ENCODE results near the gene SMG6.
A peak's percentile ranks its signal among the peaks of the same experiment; 100 is the strongest.
"Not testable (repeated sequence)": the region's sequence is repeated elsewhere in the genome, so short reads cannot be mapped to it uniquely, and the experiment has no call there.

Gene SMG6

DNA sequence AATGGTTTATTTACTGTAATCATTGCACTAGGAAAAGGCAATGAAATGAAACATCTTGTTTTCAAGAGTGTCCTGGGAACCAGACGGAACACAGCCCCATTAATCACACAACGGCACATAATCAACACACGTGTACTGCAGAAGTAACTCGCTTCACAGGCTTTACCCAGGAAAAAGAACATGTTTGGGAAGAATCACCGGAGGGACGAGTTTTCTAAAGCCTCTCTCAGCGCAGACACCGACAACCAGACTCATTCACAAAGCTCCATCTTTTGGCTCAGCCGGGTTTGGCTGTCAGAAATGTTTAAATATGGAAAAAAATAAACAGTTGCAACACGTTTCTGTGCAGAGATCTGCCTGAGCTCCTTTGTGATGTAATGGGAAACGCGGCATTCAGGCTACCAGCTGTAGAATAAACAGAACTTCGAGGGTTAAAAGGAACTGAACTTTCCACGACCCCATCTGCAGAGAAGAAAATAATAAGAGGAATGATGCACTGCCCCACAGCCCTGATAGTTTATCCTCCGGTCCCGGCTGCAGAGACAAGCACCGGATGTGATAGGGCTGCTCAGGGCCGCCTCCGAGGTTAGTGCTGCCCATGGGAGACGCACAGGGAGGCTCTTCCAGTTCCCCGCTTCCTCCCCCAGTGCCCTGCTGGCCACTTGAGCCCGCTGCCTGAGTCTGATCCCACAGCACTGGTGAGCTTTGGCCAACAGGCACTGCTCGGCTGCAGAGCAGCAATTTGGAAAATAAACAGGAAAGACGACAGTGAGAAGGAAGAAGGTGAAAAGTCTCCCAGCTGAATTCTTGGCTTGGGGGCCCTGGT is 128.9 kb downstream of the SMG6 start:
- peak; percentile 79 for DNase-seq

DNA sequence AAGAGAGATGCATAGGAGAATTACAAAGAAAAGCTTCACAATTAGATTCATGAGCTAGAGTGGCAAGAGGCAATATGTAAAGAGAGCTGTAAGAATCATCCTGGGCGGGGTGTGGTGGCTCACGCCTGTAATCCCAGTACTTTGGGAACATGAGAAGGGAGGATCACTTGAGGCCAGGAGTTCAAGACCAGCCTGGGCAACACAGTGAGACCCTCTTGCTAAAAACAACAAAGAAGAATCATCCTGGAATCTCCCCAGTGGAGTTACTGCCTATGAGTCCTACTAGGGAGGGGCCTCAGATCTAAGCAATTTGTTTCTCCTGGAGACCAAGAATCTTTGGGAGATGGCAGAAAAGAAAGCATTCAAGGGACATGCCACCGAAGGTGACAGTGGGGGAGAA is 129.6 kb downstream of the SMG6 start:
- no peak for DNase-seq

DNA sequence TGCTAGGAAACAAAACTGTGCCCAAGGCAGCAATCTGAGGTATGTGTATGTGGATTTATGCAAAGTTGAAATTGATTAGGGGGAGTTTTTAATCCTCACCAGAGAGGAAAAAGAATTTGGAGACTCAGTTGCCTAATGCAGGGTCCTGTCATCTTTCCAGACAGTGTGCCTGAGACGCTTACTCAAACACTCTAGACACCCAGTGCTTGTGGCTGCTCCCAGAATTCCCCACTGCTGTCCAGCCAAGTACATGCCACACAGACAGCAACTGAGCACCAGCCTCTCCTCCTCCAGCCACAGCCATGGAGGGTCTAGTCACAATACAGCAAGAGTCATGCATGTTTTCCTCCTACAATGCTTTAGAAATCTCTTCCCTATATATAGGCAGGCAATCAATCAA is 130.6 kb downstream of the SMG6 start:
- DNase-seq, result no peak

DNA sequence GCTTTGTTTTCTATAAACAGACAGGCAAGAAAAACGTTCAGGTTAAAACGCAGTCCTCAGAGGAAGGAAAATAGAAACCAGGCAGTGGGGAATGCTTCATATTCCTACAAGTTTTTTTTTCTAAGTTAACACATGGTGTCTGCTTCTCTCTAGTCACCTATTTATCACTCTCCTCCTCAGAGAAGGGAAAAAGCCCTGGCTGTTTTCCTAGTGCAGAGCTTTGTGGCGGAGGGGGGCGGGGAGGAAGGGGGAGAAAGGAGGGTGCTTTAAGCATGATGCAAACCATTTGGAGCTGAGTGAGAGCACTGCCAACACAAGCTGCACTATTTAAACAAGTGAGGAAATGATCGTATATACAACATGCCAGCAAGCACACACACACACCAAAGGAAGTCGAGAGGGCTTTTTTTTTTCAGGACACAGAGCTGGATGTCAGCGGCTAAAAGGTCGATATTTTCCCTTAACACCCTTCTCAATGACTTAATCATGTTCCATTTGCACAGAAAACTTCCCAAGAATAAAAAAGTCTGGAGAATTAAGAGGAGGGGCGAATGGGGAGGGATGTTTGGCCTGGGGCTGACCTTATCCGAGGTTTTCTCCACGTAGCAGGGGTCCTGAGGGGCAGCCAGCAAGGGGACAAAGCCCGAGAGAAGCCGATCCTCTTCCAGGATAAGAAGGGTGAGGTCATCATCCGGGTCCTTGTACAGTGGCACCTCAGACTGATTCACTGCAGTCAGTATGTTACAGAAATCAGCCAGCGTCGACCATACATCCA is 131.3 kb downstream of the SMG6 start:
- peak; percentile 88 for DNase-seq

DNA sequence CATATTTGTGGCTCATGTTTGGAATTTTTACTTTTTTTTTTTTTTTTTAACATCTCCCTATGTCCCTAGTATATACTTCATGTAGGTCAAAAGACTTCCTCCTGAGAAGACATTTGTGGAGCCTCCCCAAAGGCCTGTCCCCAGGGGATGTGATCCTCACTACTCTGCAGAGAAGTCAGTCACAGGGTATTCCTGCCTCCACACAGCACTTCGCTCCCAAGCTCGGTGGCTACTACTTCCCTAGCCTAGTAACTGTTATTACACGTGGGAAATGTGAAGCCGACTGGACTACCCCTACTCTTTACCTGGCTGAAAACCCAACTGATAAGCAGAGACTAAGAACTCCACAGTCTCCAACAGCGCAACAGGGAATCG is 131.9 kb downstream of the SMG6 start:
- no peak for DNase-seq

DNA sequence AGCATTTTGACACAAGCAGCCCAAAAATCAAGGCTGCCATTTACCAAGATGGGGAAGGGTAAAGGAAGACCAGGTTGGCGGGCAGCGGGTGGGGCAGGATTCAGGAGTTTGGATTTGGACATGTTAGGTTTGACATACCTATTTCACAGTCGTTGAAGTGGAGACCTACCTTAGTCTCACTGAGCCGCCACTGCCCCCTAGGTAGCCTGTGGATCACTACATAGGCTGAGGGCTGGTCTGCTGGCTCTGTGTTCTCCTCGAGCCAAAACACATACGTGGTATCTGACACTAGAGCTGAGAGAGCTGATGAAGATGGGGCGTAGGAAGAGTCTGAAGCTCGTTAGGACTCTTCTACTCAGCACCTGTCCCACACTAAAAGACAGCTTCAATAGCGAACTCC is 133.6 kb downstream of the SMG6 start:
- DNase-seq, result no peak

DNA sequence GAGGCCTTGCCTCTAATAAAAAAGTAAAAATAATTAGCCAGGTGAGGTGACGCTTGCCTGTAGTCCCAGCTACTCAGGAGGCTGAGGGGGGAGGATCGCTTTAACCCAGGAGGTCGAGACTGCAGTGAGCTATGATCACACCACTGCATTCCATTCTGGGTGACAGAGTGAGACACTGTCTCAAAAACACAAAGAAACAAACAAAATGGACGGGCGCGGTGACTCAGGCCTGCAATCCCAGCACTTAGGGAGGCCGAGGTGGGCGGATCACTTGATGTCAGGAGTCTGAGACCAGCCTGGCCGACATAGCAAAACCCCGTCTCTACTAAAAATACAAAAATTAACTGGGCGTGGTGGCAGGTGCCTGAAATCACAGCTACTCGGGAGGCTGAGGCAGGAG is 137.9 kb downstream of the SMG6 start:
- not testable (repeated sequence) for DNase-seq

DNA sequence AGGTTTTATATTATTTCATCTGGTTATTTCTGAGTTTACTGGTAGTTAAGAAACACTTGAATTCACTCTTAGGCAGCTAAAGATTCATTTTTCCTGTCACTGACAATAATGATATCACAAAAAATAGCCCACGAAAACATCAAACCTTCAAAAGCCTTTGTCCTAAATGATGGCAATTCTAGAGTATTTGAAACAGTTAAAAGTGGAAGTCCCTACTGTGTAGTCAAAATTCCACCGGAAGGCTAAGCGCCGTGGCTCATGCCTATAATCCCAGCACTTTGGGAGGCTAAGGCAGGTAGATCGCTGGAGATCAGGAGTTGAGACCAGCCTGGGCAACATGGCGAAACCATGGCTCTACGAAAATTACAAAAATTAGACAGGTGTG is 145.2 kb downstream of the SMG6 start:
- DNase-seq, result no peak

DNA sequence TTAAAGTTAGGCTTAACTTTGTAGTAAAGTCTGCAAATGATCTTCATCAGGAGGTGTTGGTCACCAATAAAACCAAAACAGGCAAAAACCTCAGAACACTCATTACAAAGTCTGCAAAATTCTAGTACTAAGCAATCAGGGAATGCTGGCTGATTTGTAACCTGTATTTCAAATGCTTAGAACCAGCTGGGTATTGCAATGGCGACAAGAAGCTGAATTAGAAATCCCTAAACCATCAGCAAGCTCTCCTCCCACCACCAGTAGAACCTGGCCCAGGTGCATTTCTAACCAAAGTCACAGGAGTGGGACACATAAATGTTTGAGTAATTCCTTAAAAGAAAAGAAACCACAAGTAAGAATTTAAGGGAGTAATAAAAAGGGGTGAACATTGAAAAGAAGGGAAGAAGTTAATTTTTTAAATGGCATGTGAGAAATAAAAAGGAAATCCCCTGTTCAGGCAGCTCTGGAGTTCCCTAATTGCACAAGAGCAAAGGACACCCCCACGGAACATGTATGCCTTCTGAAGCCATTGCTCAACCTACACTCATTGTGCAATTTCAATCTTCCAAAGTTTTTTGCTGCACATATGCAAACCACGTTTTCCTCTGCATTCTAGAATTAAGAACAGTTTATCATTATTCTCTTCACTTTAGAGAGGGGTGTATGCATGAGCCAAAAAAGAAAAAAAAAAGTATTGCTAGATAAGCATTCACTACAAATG is 145.8 kb downstream of the SMG6 start:
- DNase-seq, result no peak

DNA sequence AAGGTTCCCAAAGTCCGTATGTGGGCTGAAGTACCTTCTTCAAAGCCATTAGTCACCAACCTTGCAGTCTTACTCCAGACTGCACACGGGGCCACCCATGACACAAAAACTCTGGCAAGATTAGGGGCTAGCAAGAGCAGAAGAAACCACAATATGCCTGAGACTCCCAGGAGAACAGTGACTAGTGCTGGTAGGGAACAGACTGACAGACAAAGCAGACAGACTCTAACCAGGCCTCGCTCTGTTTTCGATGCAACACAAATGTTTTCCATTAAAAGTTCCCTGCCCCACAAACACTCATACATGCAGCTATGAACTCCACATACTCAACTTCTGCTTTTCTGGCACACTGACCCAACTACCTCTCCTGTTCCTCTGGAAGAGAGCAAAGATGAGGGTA is 146.5 kb downstream of the SMG6 start:
- DNase-seq, result no peak

DNA sequence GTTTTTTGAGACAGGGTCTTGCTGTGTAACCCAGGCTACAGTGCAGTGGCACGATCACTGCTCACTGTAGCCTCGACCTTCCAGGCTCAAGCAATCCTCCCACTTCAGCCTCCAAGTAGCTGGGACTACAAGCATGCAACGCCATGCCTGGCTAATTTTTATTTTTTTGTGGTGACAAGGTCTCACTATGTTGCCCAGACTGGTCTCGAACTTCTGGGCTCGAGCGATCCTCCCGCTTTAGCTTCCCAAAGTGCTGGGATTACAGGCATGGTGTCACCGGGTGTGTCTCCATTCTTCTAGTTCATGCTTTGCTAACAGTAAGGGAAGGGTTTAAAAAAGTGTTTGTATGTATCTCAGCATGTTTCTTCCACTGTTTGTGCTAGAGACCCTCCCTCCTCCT is 146.9 kb downstream of the SMG6 start:
- no peak for DNase-seq

DNA sequence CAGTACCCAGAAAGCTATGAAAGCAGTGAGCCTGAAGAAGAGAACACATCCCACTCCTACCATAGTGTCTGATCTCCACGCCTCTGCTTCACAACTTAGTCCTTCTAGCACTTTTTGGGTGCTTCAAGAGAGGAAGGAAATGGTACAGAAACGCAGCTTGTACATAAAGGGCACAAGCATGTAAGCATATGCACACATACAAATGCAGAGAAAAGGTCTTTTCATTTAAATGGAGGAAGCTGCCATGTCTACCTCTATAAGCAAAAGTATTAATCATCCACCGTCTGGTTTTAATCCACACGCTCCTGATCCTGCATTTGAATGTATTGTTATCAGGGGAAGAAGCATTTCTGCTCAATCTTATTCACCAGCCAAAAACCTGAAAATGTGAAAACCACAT is 148.0 kb downstream of the SMG6 start:
- DNase-seq, result no peak

DNA sequence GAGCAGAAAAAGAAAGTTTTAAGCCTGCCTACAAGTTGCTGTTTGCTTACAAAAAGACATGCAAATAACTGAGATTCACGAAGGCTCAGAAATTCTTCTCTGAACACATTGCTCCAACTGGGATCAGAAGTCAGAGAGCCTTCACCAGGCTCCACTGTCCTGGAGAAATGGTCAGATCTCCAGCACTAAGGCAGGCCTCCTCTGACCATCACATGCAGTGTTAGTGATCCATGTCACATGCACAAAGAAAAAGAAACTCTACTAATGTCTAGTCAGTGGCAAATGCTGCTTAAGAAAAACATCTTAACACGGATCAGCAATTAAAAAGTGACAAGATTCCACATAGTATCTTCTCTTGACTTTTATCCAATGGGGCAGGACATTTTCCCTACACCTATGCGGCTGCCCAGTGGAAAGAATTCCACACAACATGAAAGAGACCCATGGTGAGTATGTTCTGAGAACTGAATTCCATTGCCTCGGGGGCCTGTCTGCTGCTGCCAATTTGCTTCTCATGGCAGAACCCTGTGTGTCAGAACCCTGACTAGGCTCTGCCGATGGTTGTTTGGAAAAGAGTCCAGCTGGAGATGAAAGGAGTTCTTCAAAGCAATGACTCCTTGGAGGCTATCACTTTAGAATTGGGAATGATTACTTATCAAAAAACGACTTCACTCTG is 152.1 kb downstream of the SMG6 start:
- no peak for DNase-seq

DNA sequence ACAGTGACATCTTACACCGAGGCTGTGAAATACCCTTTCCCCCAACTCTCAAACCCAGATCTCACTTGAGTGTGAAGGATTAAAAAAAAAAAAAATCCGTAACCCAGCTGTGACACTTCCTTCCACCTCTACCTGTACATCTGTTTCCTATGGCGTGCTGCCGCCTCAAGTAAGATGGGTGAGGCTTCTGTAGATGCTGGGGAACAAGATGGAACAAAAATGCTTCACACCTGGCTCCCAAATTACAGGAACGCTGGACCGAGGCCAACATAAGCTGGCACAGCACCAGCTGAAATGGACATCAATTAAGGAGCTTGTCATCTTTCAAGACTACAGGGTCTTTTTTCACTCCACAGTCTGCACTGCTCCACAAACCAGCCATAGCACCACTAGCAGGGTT is 152.8 kb downstream of the SMG6 start:
- DNase-seq, result no peak

DNA sequence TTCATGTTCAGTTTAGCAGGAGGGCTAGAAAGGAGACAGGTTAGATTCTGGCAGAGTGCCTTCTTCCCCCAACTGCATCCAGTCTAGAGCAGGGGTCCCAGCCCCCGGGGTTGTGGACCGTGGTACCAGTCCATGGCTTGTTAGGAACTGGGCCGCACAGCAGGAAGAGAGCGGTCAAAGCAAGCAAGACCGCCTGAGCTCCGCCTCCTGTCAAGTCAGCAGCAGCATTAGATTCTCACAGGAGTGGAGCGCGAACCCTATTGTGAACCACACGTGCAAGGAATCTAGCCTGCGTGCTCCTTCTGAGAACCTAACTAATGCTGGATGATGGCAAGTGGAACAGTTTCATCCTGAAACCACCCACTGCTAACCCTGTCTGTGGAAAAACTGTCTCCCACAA is 153.7 kb downstream of the SMG6 start:
- no peak for DNase-seq

DNA sequence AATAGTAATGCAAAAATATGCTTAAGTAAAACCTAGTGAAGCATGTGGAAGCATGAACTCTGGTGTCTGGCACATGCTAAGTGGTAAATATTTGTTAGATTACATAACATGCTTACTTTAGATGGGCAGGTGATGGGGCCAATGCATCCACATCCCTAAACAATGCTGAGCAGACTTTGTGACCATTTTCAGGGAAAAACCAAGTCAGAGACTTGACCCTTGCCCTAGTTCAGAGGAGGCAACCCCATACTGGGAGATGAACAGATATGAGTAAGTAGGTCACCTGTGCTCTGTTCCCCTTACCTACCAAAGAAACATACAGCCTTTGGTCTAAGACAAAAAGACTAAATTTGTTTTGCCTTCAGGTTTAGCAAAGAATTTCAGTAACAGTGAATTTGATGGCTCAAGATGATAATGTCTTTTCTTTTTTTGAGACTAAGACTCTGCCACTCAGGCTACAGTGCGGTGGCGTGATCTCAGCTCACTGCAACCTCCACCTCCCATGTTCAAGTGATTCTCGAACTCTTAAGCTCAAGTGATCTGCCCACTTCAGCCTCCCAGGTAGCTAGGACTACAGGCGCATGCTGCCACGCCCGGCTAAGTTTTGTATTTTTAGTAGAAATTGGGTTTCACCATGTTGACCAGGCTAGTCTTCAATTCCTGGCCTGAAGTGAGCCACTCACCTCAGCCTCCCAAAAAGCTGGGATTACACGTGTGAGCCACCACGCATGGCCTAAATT is 157.3 kb downstream of the SMG6 start:
- DNase-seq, result no peak

DNA sequence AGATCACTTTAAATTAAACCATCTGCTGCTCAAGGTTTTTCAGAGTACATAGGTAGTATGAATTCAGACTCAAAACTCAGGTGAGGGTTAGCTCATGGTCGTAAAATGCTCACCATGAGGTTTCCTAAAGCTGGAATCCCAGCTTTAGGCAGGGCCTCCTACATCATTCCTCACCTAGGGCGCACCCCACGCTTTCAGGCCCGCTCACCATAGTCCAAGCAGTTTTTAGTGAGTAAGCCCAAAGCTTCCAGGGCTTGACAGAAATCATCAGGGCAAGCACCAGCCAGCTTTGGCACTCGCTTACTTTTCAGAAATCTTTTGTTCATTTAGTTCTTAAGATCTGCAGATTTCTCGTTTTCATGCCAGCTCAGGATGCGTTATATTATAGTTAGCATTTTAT is 158.9 kb downstream of the SMG6 start:
- DNase-seq, result no peak

DNA sequence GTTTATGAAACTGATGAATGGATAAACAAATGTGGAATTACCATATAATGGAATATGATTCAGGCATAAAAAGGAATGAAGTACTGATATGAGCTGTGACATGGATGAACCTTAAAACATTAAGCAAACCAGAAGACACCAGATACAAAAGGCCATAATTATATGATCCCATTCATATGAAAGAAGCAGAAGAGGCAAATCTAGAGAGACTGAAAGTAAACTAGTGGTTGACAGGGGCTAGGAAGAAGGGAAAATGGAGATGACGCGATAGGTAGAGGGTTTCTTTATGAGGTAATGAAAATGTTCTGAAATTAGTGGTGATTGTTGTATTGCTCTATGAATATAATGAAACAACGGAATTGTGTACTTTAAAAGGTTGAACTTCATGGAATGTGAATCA is 160.3 kb downstream of the SMG6 start:
- DNase-seq, result no peak

DNA sequence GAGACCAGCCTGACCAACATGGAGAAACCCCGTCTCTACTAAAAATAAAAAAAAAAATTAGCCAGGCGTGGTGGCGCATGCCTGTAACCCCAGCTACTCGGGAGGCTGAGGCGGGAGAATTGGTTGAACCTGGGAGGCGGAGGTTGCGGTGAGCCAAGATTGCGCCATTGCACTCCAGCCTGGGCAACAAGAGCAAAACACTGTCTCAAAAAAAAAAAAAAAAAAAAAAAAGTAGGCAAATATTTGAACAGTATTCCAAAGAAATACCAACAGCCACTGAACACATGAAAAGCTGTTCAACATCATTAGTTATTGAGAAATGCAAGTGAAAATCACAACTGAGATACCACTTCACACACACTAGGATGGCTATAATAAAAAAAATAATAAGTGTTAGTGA is 160.9 kb downstream of the SMG6 start:
- not testable (repeated sequence) for DNase-seq

DNA sequence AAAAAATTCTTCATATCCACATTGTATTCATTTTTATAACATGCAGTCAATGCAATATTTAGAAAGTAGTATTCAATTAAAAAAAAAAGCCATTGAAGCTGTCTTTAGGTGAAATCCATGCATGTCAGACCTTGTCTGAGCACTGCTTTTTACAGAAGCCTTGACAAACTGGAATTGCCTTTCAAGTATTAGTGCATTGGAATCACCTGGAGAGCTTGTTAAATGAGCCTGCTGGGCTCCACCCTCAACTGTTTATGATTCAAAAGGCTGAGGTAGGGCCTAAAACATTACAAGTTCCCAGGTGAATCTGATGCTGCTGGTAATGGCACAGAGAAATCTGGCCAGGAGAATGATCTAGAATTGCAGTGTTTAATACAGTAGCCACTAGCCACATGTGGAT is 162.9 kb downstream of the SMG6 start:
- DNase-seq, result no peak

DNA sequence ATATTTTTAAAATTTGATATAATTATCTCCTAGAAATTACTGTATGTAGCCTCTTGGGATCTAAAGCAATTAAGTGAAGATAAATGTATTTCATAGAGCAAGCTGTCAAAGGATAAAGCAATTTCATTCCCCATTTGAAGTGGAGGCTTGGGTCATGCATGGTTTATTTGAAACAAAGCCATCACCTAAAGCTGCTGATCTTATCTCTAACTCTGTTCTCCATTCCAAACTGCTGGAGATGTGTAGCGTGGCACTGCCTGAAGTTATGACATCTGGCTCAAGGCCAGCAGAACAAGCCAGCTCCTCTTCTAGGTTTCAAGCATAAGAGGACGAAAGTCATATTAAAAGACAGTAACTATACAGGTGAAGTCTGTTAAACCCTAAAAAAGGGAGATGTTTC is 164.8 kb downstream of the SMG6 start:
- DNase-seq, result no peak

DNA sequence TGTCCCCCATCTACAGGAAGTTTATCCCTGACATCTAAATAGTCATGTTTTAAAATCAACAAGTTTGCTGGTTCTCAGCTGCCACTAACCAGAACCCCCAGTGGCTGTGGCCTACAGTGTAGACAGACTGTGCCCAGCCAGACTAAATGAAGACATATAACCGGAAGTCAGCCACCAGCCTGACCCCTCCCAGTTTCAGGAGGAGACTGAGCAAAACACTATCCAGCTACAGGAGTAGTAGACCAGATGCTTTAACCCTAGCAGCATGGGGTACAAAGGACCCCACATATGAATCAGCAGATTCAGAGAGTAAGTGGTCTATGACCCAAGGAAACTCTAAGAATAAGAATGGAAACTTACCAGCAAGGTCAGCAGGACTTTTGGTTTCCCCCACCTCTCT is 165.3 kb downstream of the SMG6 start:
- DNase-seq, result no peak

Measured in right forelimb (tissue), 1 donor.